ENCODE data around the gene WDR11. TPM values are rescaled to one million over a fixed set of nuclear protein-coding genes. Genes with fewer than 3 reads are reported as not detected.

WDR11 gene
- total RNA-seq, 2 experiments from 2014 or later = 43.3 to 47.1 TPM

GRCh38 chr10:120835603-120836002 is 15.6 kb upstream of the WDR11 start:
- no peak overlapping the region for H3K4me3 ChIP-seq (ENCODE audit: low read depth, low read length, poor library complexity, severe bottlenecking)
- TF ChIP-seq, protein P1, sequence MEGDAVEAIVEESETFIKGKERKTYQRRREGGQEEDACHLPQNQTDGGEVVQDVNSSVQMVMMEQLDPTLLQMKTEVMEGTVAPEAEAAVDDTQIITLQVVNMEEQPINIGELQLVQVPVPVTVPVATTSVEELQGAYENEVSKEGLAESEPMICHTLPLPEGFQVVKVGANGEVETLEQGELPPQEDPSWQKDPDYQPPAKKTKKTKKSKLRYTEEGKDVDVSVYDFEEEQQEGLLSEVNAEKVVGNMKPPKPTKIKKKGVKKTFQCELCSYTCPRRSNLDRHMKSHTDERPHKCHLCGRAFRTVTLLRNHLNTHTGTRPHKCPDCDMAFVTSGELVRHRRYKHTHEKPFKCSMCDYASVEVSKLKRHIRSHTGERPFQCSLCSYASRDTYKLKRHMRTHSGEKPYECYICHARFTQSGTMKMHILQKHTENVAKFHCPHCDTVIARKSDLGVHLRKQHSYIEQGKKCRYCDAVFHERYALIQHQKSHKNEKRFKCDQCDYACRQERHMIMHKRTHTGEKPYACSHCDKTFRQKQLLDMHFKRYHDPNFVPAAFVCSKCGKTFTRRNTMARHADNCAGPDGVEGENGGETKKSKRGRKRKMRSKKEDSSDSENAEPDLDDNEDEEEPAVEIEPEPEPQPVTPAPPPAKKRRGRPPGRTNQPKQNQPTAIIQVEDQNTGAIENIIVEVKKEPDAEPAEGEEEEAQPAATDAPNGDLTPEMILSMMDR (conservative IDR thresholded peaks at IDR 0.05; ENCODE audit: low read length) = no peak
- no peak for TF ChIP-seq EZH2phosphoT487 (IDR thresholded peaks at IDR 0.05; ENCODE audit: borderline replicate concordance, low read depth, low read length)
- H3K79me2 ChIP-seq (ENCODE audit: insufficient read depth, low read depth, low read length) = no peaks in the 10 kb centered on the region
- H3K9me2 ChIP-seq (ENCODE audit: insufficient read depth, low read length) = no peaks in the 10 kb centered on the region
- H3K27ac ChIP-seq (ENCODE audit: low read depth, low read length, poor library complexity, severe bottlenecking) = no peak overlapping the region
- no peaks in the 10 kb centered on the region for H3K36me3 ChIP-seq (ENCODE audit: insufficient read depth, low read length)
- no peaks in the 10 kb centered on the region for H3K9me3 ChIP-seq (ENCODE audit: low read length)
- intact Hi-C loops (cut with micrococcal nuclease; ENCODE audit: unreplicated experiment) = no loop called here
- POLR2A ChIA-PET = interaction anchor here (0.7 kb wide), 1 partner anchor 61 kb away, joined by 3 read pairs; no protein-coding TSS in a partner anchor
- H3K4me2 ChIP-seq (ENCODE audit: low read length) = no peak overlapping the region
- no peak for DNase-seq (ENCODE audit: low spot score)
- CTCF ChIA-PET (ENCODE audit: unreplicated experiment) = no interaction called here
- H4K20me1 ChIP-seq (ENCODE audit: insufficient read depth, low read length) = no peaks in the 10 kb centered on the region
- BruUV-seq (replicated peaks) = no TSS peak
- no peak overlapping the region for H2AFZ ChIP-seq (ENCODE audit: low read length)
- no peaks in the 10 kb centered on the region for H3K4me1 ChIP-seq (ENCODE audit: insufficient read depth, low read length, poor library complexity, severe bottlenecking)

GRCh38 chr10:120838941-120839340 is 12.2 kb upstream of the WDR11 start:
- DNase-seq (ENCODE audit: low spot score) = no peak
- H3K9me3 ChIP-seq (ENCODE audit: low read length) = no peaks in the 10 kb centered on the region
- CTCF ChIA-PET (ENCODE audit: unreplicated experiment) = interaction anchor here (1.0 kb wide), 1 partner anchor 14 kb away, joined by 3 read pairs; no protein-coding TSS in a partner anchor
- no peaks in the 10 kb centered on the region for H4K20me1 ChIP-seq (ENCODE audit: insufficient read depth, low read length)
- intact Hi-C loops (cut with micrococcal nuclease; ENCODE audit: unreplicated experiment) = no loop called here
- TF ChIP-seq EZH2phosphoT487 (IDR thresholded peaks at IDR 0.05; ENCODE audit: borderline replicate concordance, low read depth, low read length) = no peak
- TF ChIP-seq, protein P1 (conservative IDR thresholded peaks at IDR 0.05; ENCODE audit: low read length) = no peak
- POLR2A ChIA-PET = interaction anchor here (2.2 kb wide), 1 partner anchor 13 kb away, joined by 6 read pairs; no protein-coding TSS in a partner anchor
- no peak overlapping the region for H2AFZ ChIP-seq (ENCODE audit: low read length)
- no peaks in the 10 kb centered on the region for H3K36me3 ChIP-seq (ENCODE audit: insufficient read depth, low read length)
- H3K9me2 ChIP-seq (ENCODE audit: insufficient read depth, low read length) = no peaks in the 10 kb centered on the region
- H3K4me1 ChIP-seq (ENCODE audit: insufficient read depth, low read length, poor library complexity, severe bottlenecking) = no peaks in the 10 kb centered on the region
- H3K79me2 ChIP-seq (ENCODE audit: insufficient read depth, low read depth, low read length) = no peaks in the 10 kb centered on the region
- H3K4me3 ChIP-seq (ENCODE audit: low read depth, low read length, poor library complexity, severe bottlenecking) = no peak overlapping the region
- H3K4me2 ChIP-seq (ENCODE audit: low read length) = no peak overlapping the region
- no peak overlapping the region for H3K27ac ChIP-seq (ENCODE audit: low read depth, low read length, poor library complexity, severe bottlenecking)
- BruUV-seq (replicated peaks) = no TSS peak

DNA sequence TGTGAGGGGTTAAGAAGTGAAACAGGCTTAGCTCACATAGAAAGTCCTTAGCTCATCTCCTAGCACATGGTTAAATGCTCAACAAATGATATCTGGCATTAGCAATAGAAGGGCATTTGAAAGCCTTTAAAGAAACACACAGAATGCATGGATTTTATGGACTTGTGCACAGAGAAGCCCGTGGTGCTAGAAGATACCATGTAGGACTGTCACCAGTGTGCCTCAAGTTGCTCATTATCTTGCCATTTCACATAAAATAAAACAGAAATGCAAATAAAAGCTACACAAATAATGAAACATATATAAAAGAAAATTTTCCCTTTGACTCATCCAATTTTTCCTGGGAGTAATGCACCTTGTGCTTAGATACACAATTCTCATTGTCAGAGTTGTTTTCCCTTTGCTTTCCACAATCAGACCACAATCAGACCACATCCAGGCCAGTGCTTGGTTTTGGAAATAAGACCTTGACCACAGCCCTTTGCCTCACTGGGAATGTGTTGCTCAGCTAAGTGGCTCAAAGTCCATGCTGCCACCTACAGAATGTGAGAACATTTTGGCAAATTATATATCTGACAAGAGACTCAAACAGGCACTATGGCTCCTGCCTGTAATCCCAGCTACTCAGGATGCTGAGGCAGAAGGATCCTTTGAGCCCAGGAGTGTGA is 9.5 kb upstream of the WDR11 start:
- CTCF ChIA-PET (ENCODE audit: unreplicated experiment) = no interaction called here
- H3K9me3 ChIP-seq (ENCODE audit: low read length) = no peaks in the 10 kb centered on the region
- no peak for TF ChIP-seq EZH2phosphoT487 (IDR thresholded peaks at IDR 0.05; ENCODE audit: borderline replicate concordance, low read depth, low read length)
- TF ChIP-seq, protein P1 (conservative IDR thresholded peaks at IDR 0.05; ENCODE audit: low read length) = no peak
- H3K79me2 ChIP-seq (ENCODE audit: insufficient read depth, low read depth, low read length) = no peaks in the 10 kb centered on the region
- H3K27ac ChIP-seq (ENCODE audit: low read depth, low read length, poor library complexity, severe bottlenecking) = no peak overlapping the region
- DNase-seq (ENCODE audit: low spot score) = no peak
- POLR2A ChIA-PET = interaction anchor here (0.6 kb wide), 1 partner anchor 1474 kb away, joined by 3 read pairs; no protein-coding TSS in a partner anchor
- H3K9me2 ChIP-seq (ENCODE audit: insufficient read depth, low read length) = no peaks in the 10 kb centered on the region
- BruUV-seq (replicated peaks) = no TSS peak
- H2AFZ ChIP-seq (ENCODE audit: low read length) = no peak overlapping the region
- H3K4me3 ChIP-seq (ENCODE audit: low read depth, low read length, poor library complexity, severe bottlenecking) = no peak overlapping the region
- H3K4me2 ChIP-seq (ENCODE audit: low read length) = no peak overlapping the region
- H3K36me3 ChIP-seq (ENCODE audit: insufficient read depth, low read length) = no peaks in the 10 kb centered on the region
- H4K20me1 ChIP-seq (ENCODE audit: insufficient read depth, low read length) = no peaks in the 10 kb centered on the region
- intact Hi-C loops (cut with micrococcal nuclease; ENCODE audit: unreplicated experiment) = no loop called here
- no peaks in the 10 kb centered on the region for H3K4me1 ChIP-seq (ENCODE audit: insufficient read depth, low read length, poor library complexity, severe bottlenecking)

All from OCI-LY7 (cell line).